ENCODE measurements around the gene GABRA4.

Gene GABRA4

GRCh38 chr4:46977245-46977644 lies 16.1 kb downstream of the GABRA4 start:
- H3K27ac ChIP-seq (ENCODE audit: low read length), result no peak overlapping the region
- no peaks in the 10 kb centered on the region for H3K4me1 ChIP-seq (ENCODE audit: low read length)
- no peaks in the 10 kb centered on the region for H3K36me3 ChIP-seq (replicated peaks; ENCODE audit: insufficient read depth, low read length)
- H4K20me1 ChIP-seq (ENCODE audit: insufficient read depth, low read length), result no peaks in the 10 kb centered on the region
- H2AFZ ChIP-seq (ENCODE audit: low read length), result no peak overlapping the region
- DNase-seq, result no peak
- no peak overlapping the region for H3K4me3 ChIP-seq (ENCODE audit: low read length)
- TF ChIP-seq EZH2 (optimal IDR thresholded peaks at IDR 0.05; ENCODE audit: low read depth, low read length) (no peak), CTCF (IDR thresholded peaks at IDR 0.05; ENCODE audit: low read length) (no peak), EZH2phosphoT487 (IDR thresholded peaks at IDR 0.05; ENCODE audit: low read length) (no peak)
- no peaks in the 10 kb centered on the region for H3F3A ChIP-seq (ENCODE audit: insufficient read depth, low read length)
- no peaks in the 10 kb centered on the region for H3K27me3 ChIP-seq (replicated peaks; ENCODE audit: insufficient read depth, low read length)
- H3K79me2 ChIP-seq (ENCODE audit: low read length), result no peaks in the 10 kb centered on the region
- no peak overlapping the region for H3K9ac ChIP-seq (ENCODE audit: low read length)
- H3K4me2 ChIP-seq (ENCODE audit: low read depth, low read length), result no peak overlapping the region
- no peaks in the 10 kb centered on the region for H3K9me2 ChIP-seq (replicated peaks; ENCODE audit: insufficient read depth, low read length)
- no peaks in the 10 kb centered on the region for H3K9me3 ChIP-seq (replicated peaks; ENCODE audit: insufficient read depth, low read length)

- Histone ChIP-seq H3K9ac (ENCODE audit: low read length) (no peak overlapping the region), H2AFZ (ENCODE audit: low read length) (peak overlapping the region; percentile 40), H4K20me1 (ENCODE audit: insufficient read depth, low read length) (no peaks in the 10 kb centered on the region), H3K27me3 (replicated peaks; ENCODE audit: insufficient read depth, low read length) (no peaks in the 10 kb centered on the region), H3K4me3 (ENCODE audit: low read length) (peak overlapping the region; percentile 9; the same call in 1 of the 2 replicates), H3K27ac (ENCODE audit: low read length) (peak overlapping the region; percentile 51; the same call in 1 of the 2 replicates), H3K4me1 (ENCODE audit: low read length) (no peaks in the 10 kb centered on the region), H3K9me3 (replicated peaks; ENCODE audit: insufficient read depth, low read length) (no peaks in the 10 kb centered on the region), H3K4me2 (ENCODE audit: low read depth, low read length) (peak overlapping the region; percentile 35), H3F3A (ENCODE audit: insufficient read depth, low read length) (no peaks in the 10 kb centered on the region), H3K9me2 (replicated peaks; ENCODE audit: insufficient read depth, low read length) (no peaks in the 10 kb centered on the region), H3K79me2 (ENCODE audit: low read length) (no peaks in the 10 kb centered on the region), H3K36me3 (replicated peaks; ENCODE audit: insufficient read depth, low read length) (no peaks in the 10 kb centered on the region)
- peak; percentile 55 for DNase-seq
- TF ChIP-seq EZH2phosphoT487 (IDR thresholded peaks at IDR 0.05; ENCODE audit: low read length) (no peak), CTCF (IDR thresholded peaks at IDR 0.05; ENCODE audit: low read length) (no peak)
Observed at GRCh38 chr4:46975812-46976553, 17.4 kb downstream of the GABRA4 start.

GRCh38 chr4:46974891-46975543 lies 18.4 kb downstream of the GABRA4 start:
- H3K4me1 ChIP-seq (ENCODE audit: low read length), result no peaks in the 10 kb centered on the region
- H3K27ac ChIP-seq (ENCODE audit: low read length), result peak overlapping the region; percentile 51; the same call in 1 of the 2 replicates
- H4K20me1 ChIP-seq (ENCODE audit: insufficient read depth, low read length), result no peaks in the 10 kb centered on the region
- H3K79me2 ChIP-seq (ENCODE audit: low read length), result no peaks in the 10 kb centered on the region
- no peaks in the 10 kb centered on the region for H3K9me3 ChIP-seq (replicated peaks; ENCODE audit: insufficient read depth, low read length)
- no peaks in the 10 kb centered on the region for H3K27me3 ChIP-seq (replicated peaks; ENCODE audit: insufficient read depth, low read length)
- TF ChIP-seq EZH2 (optimal IDR thresholded peaks at IDR 0.05; ENCODE audit: low read depth, low read length) (no peak), CTCF (IDR thresholded peaks at IDR 0.05; ENCODE audit: low read length) (no peak), EZH2phosphoT487 (IDR thresholded peaks at IDR 0.05; ENCODE audit: low read length) (no peak)
- 0 out of 2 replicates have a peak overlapping the region, but pooled peaks have one; percentile 9 for H3K4me3 ChIP-seq (ENCODE audit: low read length)
- no peaks in the 10 kb centered on the region for H3F3A ChIP-seq (ENCODE audit: insufficient read depth, low read length)
- H2AFZ ChIP-seq (ENCODE audit: low read length), result peak overlapping the region; percentile 3; the same call in 1 of the 2 replicates
- peak overlapping the region; percentile 35 for H3K4me2 ChIP-seq (ENCODE audit: low read depth, low read length)
- DNase-seq, result no peak
- H3K36me3 ChIP-seq (replicated peaks; ENCODE audit: insufficient read depth, low read length), result no peaks in the 10 kb centered on the region
- no peak overlapping the region for H3K9ac ChIP-seq (ENCODE audit: low read length)
- no peaks in the 10 kb centered on the region for H3K9me2 ChIP-seq (replicated peaks; ENCODE audit: insufficient read depth, low read length)

Measured in MM.1S (cell line).